Endothelial cell of hepatic sinusoid (primary cell): ENCODE results near the gene RGL2.
"Not testable (repeated sequence)": the region's sequence is repeated elsewhere in the genome, so short reads cannot be mapped to it uniquely, and the experiment has no call there.

ENCODE experiments used
- in situ Hi-C: cut with HindIII; loops from 2 replicates; pipeline ENCODE4 v1.10.0; 2017; ENCODE audit warnings: low sequenced_read_pairs

RGL2 gene

GRCh38 chr6:33294086-33294823 lies 4.5 kb downstream of the RGL2 start:
- in situ Hi-C loops: no loop called here

- in situ Hi-C loops: no loop called here
Measured at GRCh38 chr6:33292996-33293682, 5.6 kb downstream of the RGL2 start.

- in situ Hi-C loops: no loop called here
Measured at GRCh38 chr6:33290459-33290858, 8.3 kb downstream of the RGL2 start.

- in situ Hi-C loops: no loop called here
Measured at GRCh38 chr6:33289784-33290315, 8.9 kb downstream of the RGL2 start.

GRCh38 chr6:33288921-33289783 lies 9.6 kb downstream of the RGL2 start, which contains the start of the genes PFDN6 and WDR46:
Gene PFDN6 (plus strand): TSS chr6:33289601. CDS start chr6:33289857, 256 bp downstream.
Gene WDR46 (minus strand): TSS chr6:33289239. CDS start chr6:33289170, 69 bp downstream.
- in situ Hi-C loops: no loop called here

- in situ Hi-C loops: no loop called here
Measured at GRCh38 chr6:33288141-33288920, 10.4 kb downstream of the RGL2 start.

- in situ Hi-C loops: no loop called here
Measured at GRCh38 chr6:33286946-33287914, 11.5 kb downstream of the RGL2 start.

GRCh38 chr6:33285214-33285613 lies 13.5 kb downstream of the RGL2 start:
- in situ Hi-C loops: not testable (repeated sequence)

GRCh38 chr6:33280539-33280938 lies 18.2 kb downstream of the RGL2 start:
- in situ Hi-C loops: no loop called here

GRCh38 chr6:33279971-33280511 lies 18.7 kb downstream of the RGL2 start:
- in situ Hi-C loops: no loop called here

- in situ Hi-C loops: no loop called here
Measured at GRCh38 chr6:33279257-33279695, 19.5 kb downstream of the RGL2 start.

- in situ Hi-C loops: no loop called here
Measured at GRCh38 chr6:33278810-33279209, 19.9 kb downstream of the RGL2 start.

GRCh38 chr6:33278392-33278741 lies 20.4 kb downstream of the RGL2 start:
- in situ Hi-C loops: no loop called here

GRCh38 chr6:33277663-33278391 lies 20.9 kb downstream of the RGL2 start:
- in situ Hi-C loops: no loop called here

- in situ Hi-C loops: no loop called here
Measured at GRCh38 chr6:33276864-33277662, 21.7 kb downstream of the RGL2 start, which contains the start of gene B3GALT4. Gene B3GALT4 (plus strand): TSS chr6:33277123. CDS start chr6:33277420, 297 bp downstream.

- in situ Hi-C loops: no loop called here
Measured at GRCh38 chr6:33276581-33276863, 22.2 kb downstream of the RGL2 start.

GRCh38 chr6:33275795-33276580 lies 22.8 kb downstream of the RGL2 start:
- in situ Hi-C loops: not testable (repeated sequence)
